EL (cell line): ENCODE measurements around the gene P3H3.
"Not testable (repeated sequence)": the region's sequence is repeated elsewhere in the genome, so short reads cannot be mapped to it uniquely, and the experiment has no call there.

Experiments used
- DNase-seq: peaks from one replicate; pipeline ENCODE4 v3.0.0-alpha.2; 2016

P3H3 gene

GRCh38 chr12:6846316-6846869 lies 18.2 kb downstream of the P3H3 start:
- DNase-seq = no peak

- no peak for DNase-seq
These were observed 19.5 kb downstream of the P3H3 start for GRCh38 chr12:6847676-6848075.

GRCh38 chr12:6849427-6849826 lies 21.2 kb downstream of the P3H3 start:
- DNase-seq = no peak

GRCh38 chr12:6849976-6850560 lies 21.9 kb downstream of the P3H3 start:
- no peak for DNase-seq

GRCh38 chr12:6850796-6851152 lies 22.6 kb downstream of the P3H3 start:
- no peak for DNase-seq

GRCh38 chr12:6851153-6851920 lies 23.1 kb downstream of the P3H3 start, which contains the start of gene CDCA3:
CDCA3 (minus strand) TSS chr12:6851286; CDS start chr12:6850952, 334 bp downstream.
- peak; percentile 99 for DNase-seq

- peak; percentile 100 for DNase-seq
These were observed 23.9 kb downstream of the P3H3 start, which contains the start of gene USP5 for GRCh38 chr12:6851921-6852650. USP5 (plus strand) TSS chr12:6852150; CDS start chr12:6852180, 30 bp downstream.

- peak; percentile 78 for DNase-seq
These were observed 24.6 kb downstream of the P3H3 start for GRCh38 chr12:6852651-6853354.

- no peak for DNase-seq
These were observed 25.4 kb downstream of the P3H3 start for GRCh38 chr12:6853626-6854025.

- DNase-seq = no peak
These were observed 25.8 kb downstream of the P3H3 start for GRCh38 chr12:6854036-6854435.

GRCh38 chr12:6855322-6855721 lies 27.1 kb downstream of the P3H3 start:
- no peak for DNase-seq

- DNase-seq = no peak
These were observed 30.6 kb downstream of the P3H3 start for GRCh38 chr12:6858799-6859198.

- DNase-seq = no peak
These were observed 31.9 kb downstream of the P3H3 start for GRCh38 chr12:6860116-6860515.

- DNase-seq = no peak
These were observed 32.7 kb downstream of the P3H3 start for GRCh38 chr12:6860942-6861341.

GRCh38 chr12:6861391-6861790 lies 33.2 kb downstream of the P3H3 start:
- DNase-seq = no peak

- DNase-seq = no peak
These were observed 34.8 kb downstream of the P3H3 start for GRCh38 chr12:6863033-6863432.

- peak; percentile 39 for DNase-seq
These were observed 35.5 kb downstream of the P3H3 start for GRCh38 chr12:6863586-6864321.

- DNase-seq = not testable (repeated sequence)
These were observed 37.1 kb downstream of the P3H3 start for GRCh38 chr12:6865307-6865706.

GRCh38 chr12:6866163-6866919 lies 38.1 kb downstream of the P3H3 start:
- DNase-seq = no peak

- DNase-seq = no peak
These were observed 38.8 kb downstream of the P3H3 start for GRCh38 chr12:6866920-6867412.
